ENCODE measurements around the gene SH3PXD2A.
"Not testable (repeated sequence)": the region's sequence is repeated elsewhere in the genome, so short reads cannot be mapped to it uniquely, and the experiment has no call there.

Gene SH3PXD2A

GRCh38 chr10:103645141-103646054 lies 210.0 kb downstream of the SH3PXD2A start:
- DNase-seq (ENCODE audit: low spot score): peak; percentile 89

GRCh38 chr10:103643381-103643780 lies 212.0 kb downstream of the SH3PXD2A start:
- DNase-seq (ENCODE audit: low spot score): no peak

GRCh38 chr10:103641326-103641725 lies 214.1 kb downstream of the SH3PXD2A start:
- no peak for DNase-seq (ENCODE audit: low spot score)

GRCh38 chr10:103640436-103641181 lies 214.8 kb downstream of the SH3PXD2A start:
- DNase-seq (ENCODE audit: low spot score): no peak

- no peak for DNase-seq (ENCODE audit: low spot score)
Measured at GRCh38 chr10:103638948-103639347, 216.4 kb downstream of the SH3PXD2A start.

- peak; percentile 57 for DNase-seq (ENCODE audit: low spot score)
Measured at GRCh38 chr10:103637927-103638557, 217.3 kb downstream of the SH3PXD2A start.

- no peak for DNase-seq (ENCODE audit: low spot score)
Measured at GRCh38 chr10:103637011-103637410, 218.4 kb downstream of the SH3PXD2A start.

GRCh38 chr10:103636492-103636891 lies 218.9 kb downstream of the SH3PXD2A start:
- DNase-seq (ENCODE audit: low spot score): no peak

GRCh38 chr10:103635580-103635979 lies 219.8 kb downstream of the SH3PXD2A start:
- DNase-seq (ENCODE audit: low spot score): no peak

GRCh38 chr10:103633846-103634245 lies 221.5 kb downstream of the SH3PXD2A start:
- DNase-seq (ENCODE audit: low spot score): no peak

GRCh38 chr10:103632871-103633270 lies 222.5 kb downstream of the SH3PXD2A start:
- not testable (repeated sequence) for DNase-seq (ENCODE audit: low spot score)

GRCh38 chr10:103632247-103632642 lies 223.1 kb downstream of the SH3PXD2A start:
- no peak for DNase-seq (ENCODE audit: low spot score)

GRCh38 chr10:103630156-103630555 lies 225.2 kb downstream of the SH3PXD2A start:
- DNase-seq (ENCODE audit: low spot score): no peak

GRCh38 chr10:103629581-103629980 lies 225.8 kb downstream of the SH3PXD2A start:
- DNase-seq (ENCODE audit: low spot score): no peak

GRCh38 chr10:103627893-103628292 lies 227.5 kb downstream of the SH3PXD2A start:
- DNase-seq (ENCODE audit: low spot score): no peak

GRCh38 chr10:103627111-103627892 lies 228.1 kb downstream of the SH3PXD2A start:
- no peak for DNase-seq (ENCODE audit: low spot score)

GRCh38 chr10:103626178-103626577 lies 229.2 kb downstream of the SH3PXD2A start:
- DNase-seq (ENCODE audit: low spot score): no peak

GRCh38 chr10:103622935-103623574 lies 232.3 kb downstream of the SH3PXD2A start:
- no peak for DNase-seq (ENCODE audit: low spot score)

- DNase-seq (ENCODE audit: low spot score): no peak
Measured at GRCh38 chr10:103622286-103622685, 233.1 kb downstream of the SH3PXD2A start.

GRCh38 chr10:103621783-103622125 lies 233.6 kb downstream of the SH3PXD2A start:
- no peak for DNase-seq (ENCODE audit: low spot score)

Data from AG08396 (cell line).